ENCODE results near the gene PRICKLE3.

PRICKLE3 gene

GRCh38 chrX:49204709-49205108 lies 18.5 kb upstream of the PRICKLE3 start:
- no peak for DNase-seq

- no peak for DNase-seq
These were observed 17.8 kb upstream of the PRICKLE3 start for GRCh38 chrX:49204017-49204416.

GRCh38 chrX:49203536-49203935 lies 17.4 kb upstream of the PRICKLE3 start:
- DNase-seq: no peak

GRCh38 chrX:49202022-49202421 lies 15.8 kb upstream of the PRICKLE3 start:
- no peak for DNase-seq

- peak; percentile 70 for DNase-seq
These were observed 14.0 kb upstream of the PRICKLE3 start, which contains the start of gene SYP for GRCh38 chrX:49199906-49200771. TSS of gene SYP (minus strand) at chrX:49200193. CDS start at chrX:49200186, 7 bp downstream.

- DNase-seq: no peak
These were observed 13.1 kb upstream of the PRICKLE3 start for GRCh38 chrX:49199315-49199595.

GRCh38 chrX:49198540-49199314 lies 12.6 kb upstream of the PRICKLE3 start:
- DNase-seq: no peak

GRCh38 chrX:49197543-49198087 lies 11.4 kb upstream of the PRICKLE3 start:
- no peak for DNase-seq

GRCh38 chrX:49193542-49193964 lies 7.4 kb upstream of the PRICKLE3 start:
- DNase-seq: no peak

- DNase-seq: no peak
These were observed 6.7 kb upstream of the PRICKLE3 start for GRCh38 chrX:49192722-49193328.

- DNase-seq: no peak
These were observed 5.4 kb upstream of the PRICKLE3 start for GRCh38 chrX:49191574-49192011.

- DNase-seq: peak; percentile 100
These were observed 4.8 kb upstream of the PRICKLE3 start for GRCh38 chrX:49190821-49191573.

GRCh38 chrX:49189606-49190005 lies 3.4 kb upstream of the PRICKLE3 start:
- no peak for DNase-seq

GRCh38 chrX:49188468-49189076 lies 2.4 kb upstream of the PRICKLE3 start:
- no peak for DNase-seq

- DNase-seq: no peak
These were observed 1.4 kb upstream of the PRICKLE3 start for GRCh38 chrX:49187526-49187925.

GRCh38 chrX:49187028-49187394 lies 838 bp upstream of the PRICKLE3 start:
- no peak for DNase-seq

GRCh38 chrX:49184294-49185281 lies 1.6 kb downstream of the PRICKLE3 start:
- DNase-seq: no peak

- no peak for DNase-seq
These were observed 2.4 kb downstream of the PRICKLE3 start for GRCh38 chrX:49183701-49184281.

GRCh38 chrX:49179358-49179757 lies 6.8 kb downstream of the PRICKLE3 start:
- DNase-seq: no peak

GRCh38 chrX:49178537-49178936 lies 7.6 kb downstream of the PRICKLE3 start:
- no peak for DNase-seq

All from MV-4-11 (cell line).